Ovary (tissue), 3 donors: ENCODE data around the gene TLR1.

Source experiments
- CTCF ChIP-seq, 3 donors: fragments of 450-650 bp in 2 of 3; fragments of 200-600 bp in 1 of 3; IDR thresholded peaks; one replicate each; pipeline versions ENCODE4 v1.5.1 to v1.8.0; 2016 to 2022; ENCODE audit warnings: antibody characterized with exemption in 3 of 3, mild to moderate bottlenecking in 1 of 3
- POLR2A ChIP-seq: fragments of 450-650 bp; IDR thresholded peaks from one replicate; pipeline ENCODE4 v1.6.1; 2017; ENCODE audit warnings: antibody characterized with exemption, mild to moderate bottlenecking, moderate library complexity
- donor health status: DM: no; HTN: no; CAD: no.

GRCh38 chr4:38800366-38800765 lies 4.2 kb downstream of the TLR1 start:
- TF ChIP-seq POLR2A = no peak
- no peak for TF ChIP-seq CTCF (IDR thresholded peaks at IDR 0.05)
